ENCODE measurements around the gene SLAMF9. TPM values are rescaled to one million over a fixed set of nuclear protein-coding genes. Genes with fewer than 3 reads are reported as not detected.

SLAMF9 gene
- total and polyA plus RNA-seq, 2 experiments from 2014 or later = 0.48 TPM; not detected in 1

DNA sequence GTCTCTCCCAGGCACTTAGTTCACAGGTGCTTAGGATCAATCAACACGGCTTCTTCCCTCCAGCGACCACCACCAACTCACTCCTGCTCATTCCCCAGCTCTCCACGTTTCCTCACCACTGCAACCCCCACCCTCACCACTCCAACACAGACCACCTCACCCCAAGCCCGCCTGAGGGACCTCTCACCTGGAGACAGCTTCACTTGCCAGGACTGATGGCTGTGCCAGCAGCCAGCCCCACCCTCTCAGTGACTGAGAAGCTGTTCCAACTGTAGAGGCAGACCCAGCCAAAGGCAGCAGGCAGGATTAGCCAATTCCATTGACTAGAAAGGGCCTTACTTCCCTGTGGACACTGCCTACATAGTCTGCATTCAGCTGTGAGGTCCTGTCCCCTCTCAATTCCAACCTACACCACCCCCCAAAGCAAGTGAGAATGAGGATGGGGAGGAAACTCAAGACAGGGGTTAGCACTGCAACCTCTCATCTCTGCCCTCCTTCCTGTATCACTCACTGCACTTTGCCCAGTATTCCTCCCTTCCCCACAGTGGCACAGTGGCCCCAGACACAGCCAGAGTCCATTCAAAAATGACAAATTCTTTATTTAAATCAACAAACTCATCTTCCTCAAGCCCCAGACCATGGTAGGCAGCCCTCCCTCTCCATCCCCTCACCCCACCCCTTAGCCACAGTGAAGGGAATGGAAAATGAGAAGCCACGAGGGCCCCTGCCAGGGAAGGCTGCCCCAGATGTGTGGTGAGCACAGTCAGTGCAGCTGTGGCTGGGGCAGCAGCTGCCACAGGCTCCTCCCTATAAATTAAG is 36.3 kb downstream of the SLAMF9 start:
- Histone ChIP-seq H3K27ac (peak overlapping the region; percentile 37), H4K20me1 (ENCODE audit: insufficient read depth) (no peaks in the 10 kb centered on the region), H3K79me2 (ENCODE audit: insufficient read depth) (peaks cover 41% of the 10 kb centered on the region), H3K4me2 (ENCODE audit: unreplicated experiment) (no peak overlapping the region), H2AFZ (no peak overlapping the region), H3K9me2 (ENCODE audit: insufficient read depth) (no peaks in the 10 kb centered on the region), H3K36me3 (ENCODE audit: low read depth) (peaks cover 20% of the 10 kb centered on the region), H3K27me3 (replicated peaks; ENCODE audit: insufficient read depth) (no peaks in the 10 kb centered on the region), H3F3A (ENCODE audit: insufficient read depth) (peaks cover 50% of the 10 kb centered on the region), H3K4me1 (ENCODE audit: insufficient read depth) (peaks cover 57% of the 10 kb centered on the region), H3K4me3 (no peak overlapping the region), H3K9me3 (ENCODE audit: low read depth) (no peaks in the 10 kb centered on the region), H3K9ac (no peak overlapping the region)
- 57 to 62% methylated on average over 5 of the region's 5 CpGs for WGBS, 2 experiments (ENCODE audit: low coverage in 1 of 2, low lambda C conversion rate in 2 of 2, missing lambda C conversion rate in 2 of 2)
- in situ Hi-C loops (cut with MboI) = no loop called here
- TF ChIP-seq EZH2phosphoT487 (IDR thresholded peaks at IDR 0.05; ENCODE audit: insufficient read depth, low read depth) (no peak), EZH2 (IDR thresholded peaks at IDR 0.05; ENCODE audit: insufficient read depth, poor library complexity, severe bottlenecking) (no peak)
- DNase-seq = no peak

DNA sequence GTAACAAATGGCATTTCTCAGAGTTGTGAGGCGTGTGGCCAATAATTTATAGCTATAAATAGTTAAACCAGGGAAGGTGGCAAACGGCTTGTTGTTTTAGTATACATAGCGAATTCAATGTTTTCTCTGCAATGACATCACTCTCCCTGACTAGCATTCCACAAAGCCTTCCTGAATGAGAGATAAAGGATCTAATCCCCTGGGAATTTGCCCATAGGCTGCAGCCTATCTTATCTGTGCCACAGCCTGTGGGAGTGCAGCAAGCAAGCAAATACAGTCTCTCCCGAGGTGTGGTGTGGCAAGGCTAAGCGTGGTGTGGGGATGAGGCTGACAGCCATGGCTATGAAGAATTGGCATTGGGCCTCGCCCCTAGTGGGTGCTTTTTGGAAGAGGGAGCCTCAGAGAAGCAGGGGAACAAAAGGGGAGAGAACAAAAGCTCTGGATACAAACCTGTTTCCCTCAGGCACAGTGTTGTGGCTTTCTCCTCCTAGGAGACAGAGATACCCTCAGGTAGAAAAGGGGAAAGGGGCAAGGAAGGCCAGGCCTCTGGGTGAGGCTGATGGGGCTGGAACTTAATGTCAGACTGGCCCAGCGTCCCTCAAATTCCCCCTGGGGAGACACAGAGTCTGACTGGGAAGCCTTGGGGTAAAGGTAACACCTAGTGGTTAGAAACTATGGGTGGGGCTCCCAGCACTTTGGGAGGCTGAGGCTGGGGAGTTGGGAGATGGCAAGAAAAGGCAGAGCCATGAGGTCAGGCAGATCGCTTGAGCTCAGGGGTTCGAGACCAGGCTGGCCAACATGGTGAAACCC is 37.6 kb downstream of the SLAMF9 start:
- no peaks in the 10 kb centered on the region for H3K27me3 ChIP-seq (replicated peaks; ENCODE audit: insufficient read depth)
- no peaks in the 10 kb centered on the region for H4K20me1 ChIP-seq (ENCODE audit: insufficient read depth)
- H3K9ac ChIP-seq = peak overlapping the region; percentile 26
- in situ Hi-C loops (cut with MboI) = no loop called here
- H3K4me2 ChIP-seq (ENCODE audit: unreplicated experiment) = peak overlapping the region; percentile 47
- peak overlapping the region; percentile 36 for H3K27ac ChIP-seq
- TF ChIP-seq EZH2phosphoT487 (IDR thresholded peaks at IDR 0.05; ENCODE audit: insufficient read depth, low read depth) = no peak
- no peak for TF ChIP-seq EZH2 (IDR thresholded peaks at IDR 0.05; ENCODE audit: insufficient read depth, poor library complexity, severe bottlenecking)
- no peak overlapping the region for H2AFZ ChIP-seq
- H3K9me3 ChIP-seq (ENCODE audit: low read depth) = no peaks in the 10 kb centered on the region
- no peak overlapping the region for H3K4me3 ChIP-seq
- WGBS, 2 experiments (ENCODE audit: low coverage in 1 of 2, low lambda C conversion rate in 2 of 2, missing lambda C conversion rate in 2 of 2) = 47 to 48% methylated on average over 9 of the region's 9 CpGs
- peaks cover 20% of the 10 kb centered on the region for H3K36me3 ChIP-seq (ENCODE audit: low read depth)
- H3K9me2 ChIP-seq (ENCODE audit: insufficient read depth) = no peaks in the 10 kb centered on the region
- peaks cover 54% of the 10 kb centered on the region for H3K4me1 ChIP-seq (ENCODE audit: insufficient read depth)
- peaks cover 50% of the 10 kb centered on the region for H3F3A ChIP-seq (ENCODE audit: insufficient read depth)
- H3K79me2 ChIP-seq (ENCODE audit: insufficient read depth) = peaks cover 28% of the 10 kb centered on the region
- DNase-seq = peak; percentile 85

DNA sequence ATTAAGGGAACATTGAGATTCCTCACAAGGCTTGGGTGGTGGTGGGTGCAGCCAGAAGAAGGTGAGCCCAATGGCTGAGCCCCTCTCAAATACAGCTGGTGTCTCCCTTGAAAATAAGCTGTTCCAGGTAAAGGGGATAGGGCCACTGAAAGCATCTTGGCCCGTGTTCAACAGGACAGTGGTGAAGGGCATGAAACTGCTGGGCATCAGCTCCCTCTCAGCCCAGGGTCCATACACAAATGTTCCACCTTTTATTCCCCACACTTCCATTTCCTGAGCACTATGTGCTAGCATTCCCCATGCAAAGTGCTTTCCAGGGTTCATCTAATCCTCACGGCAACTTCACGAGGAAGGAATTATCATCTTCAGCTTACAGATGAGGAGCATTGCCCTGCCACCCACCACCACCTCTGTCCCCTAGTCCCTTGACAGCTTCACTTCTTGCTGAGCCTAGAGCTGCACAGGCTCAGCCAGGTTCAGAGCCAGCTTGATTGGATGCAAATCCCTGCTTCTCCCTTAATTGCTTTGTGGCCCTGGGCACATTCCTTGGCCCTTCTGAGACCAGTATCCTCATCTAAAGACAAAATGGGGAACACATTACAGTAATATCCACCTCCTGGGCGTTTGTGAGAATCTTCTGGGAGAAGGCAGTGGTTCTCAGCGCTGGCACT is 38.3 kb downstream of the SLAMF9 start:
- no peaks in the 10 kb centered on the region for H4K20me1 ChIP-seq (ENCODE audit: insufficient read depth)
- H3K4me1 ChIP-seq (ENCODE audit: insufficient read depth) = peaks cover 56% of the 10 kb centered on the region
- peak overlapping the region; percentile 47 for H3K4me2 ChIP-seq (ENCODE audit: unreplicated experiment)
- H3F3A ChIP-seq (ENCODE audit: insufficient read depth) = peaks cover 45% of the 10 kb centered on the region
- TF ChIP-seq EZH2 (IDR thresholded peaks at IDR 0.05; ENCODE audit: insufficient read depth, poor library complexity, severe bottlenecking) = no peak
- TF ChIP-seq EZH2phosphoT487 (IDR thresholded peaks at IDR 0.05; ENCODE audit: insufficient read depth, low read depth) = no peak
- 47 to 50% methylated on average over 5 of the region's 5 CpGs for WGBS, 2 experiments (ENCODE audit: low coverage in 1 of 2, low lambda C conversion rate in 2 of 2, missing lambda C conversion rate in 2 of 2)
- peak overlapping the region; percentile 36 for H3K27ac ChIP-seq
- no peak for DNase-seq
- no peaks in the 10 kb centered on the region for H3K9me2 ChIP-seq (ENCODE audit: insufficient read depth)
- peaks cover 20% of the 10 kb centered on the region for H3K36me3 ChIP-seq (ENCODE audit: low read depth)
- H3K9ac ChIP-seq = peak overlapping the region; percentile 26; the same call in 1 of the 2 replicates
- no peak overlapping the region for H3K4me3 ChIP-seq
- in situ Hi-C loops (cut with MboI) = no loop called here
- peaks cover 21% of the 10 kb centered on the region for H3K79me2 ChIP-seq (ENCODE audit: insufficient read depth)
- no peak overlapping the region for H2AFZ ChIP-seq
- H3K9me3 ChIP-seq (ENCODE audit: low read depth) = no peaks in the 10 kb centered on the region
- no peaks in the 10 kb centered on the region for H3K27me3 ChIP-seq (replicated peaks; ENCODE audit: insufficient read depth)
